Panc1 (cell line): ENCODE data around the gene APOE.

Experiments used
- SIN3A ChIP-seq: IDR thresholded peaks from 2 replicates; pipeline ENCODE4 v1.6.1; 2012; ENCODE audit warnings: low read depth, mild to moderate bottlenecking, low read length, moderate library complexity, borderline replicate concordance; ENCODE audit not compliant: insufficient read depth
- TF ChIP-seq, protein P1 (sequence below): fragments of 450-650 bp; IDR thresholded peaks from 2 replicates; pipeline ENCODE4 v1.5.1; 2017; ENCODE audit warnings: mild to moderate bottlenecking

DNA sequence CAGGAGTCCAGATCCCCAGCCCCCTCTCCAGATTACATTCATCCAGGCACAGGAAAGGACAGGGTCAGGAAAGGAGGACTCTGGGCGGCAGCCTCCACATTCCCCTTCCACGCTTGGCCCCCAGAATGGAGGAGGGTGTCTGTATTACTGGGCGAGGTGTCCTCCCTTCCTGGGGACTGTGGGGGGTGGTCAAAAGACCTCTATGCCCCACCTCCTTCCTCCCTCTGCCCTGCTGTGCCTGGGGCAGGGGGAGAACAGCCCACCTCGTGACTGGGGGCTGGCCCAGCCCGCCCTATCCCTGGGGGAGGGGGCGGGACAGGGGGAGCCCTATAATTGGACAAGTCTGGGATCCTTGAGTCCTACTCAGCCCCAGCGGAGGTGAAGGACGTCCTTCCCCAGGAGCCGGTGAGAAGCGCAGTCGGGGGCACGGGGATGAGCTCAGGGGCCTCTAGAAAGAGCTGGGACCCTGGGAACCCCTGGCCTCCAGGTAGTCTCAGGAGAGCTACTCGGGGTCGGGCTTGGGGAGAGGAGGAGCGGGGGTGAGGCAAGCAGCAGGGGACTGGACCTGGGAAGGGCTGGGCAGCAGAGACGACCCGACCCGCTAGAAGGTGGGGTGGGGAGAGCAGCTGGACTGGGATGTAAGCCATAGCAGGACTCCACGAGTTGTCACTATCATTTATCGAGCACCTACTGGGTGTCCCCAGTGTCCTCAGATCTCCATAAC is at the start of gene APOE:
- TF ChIP-seq, protein P1, sequence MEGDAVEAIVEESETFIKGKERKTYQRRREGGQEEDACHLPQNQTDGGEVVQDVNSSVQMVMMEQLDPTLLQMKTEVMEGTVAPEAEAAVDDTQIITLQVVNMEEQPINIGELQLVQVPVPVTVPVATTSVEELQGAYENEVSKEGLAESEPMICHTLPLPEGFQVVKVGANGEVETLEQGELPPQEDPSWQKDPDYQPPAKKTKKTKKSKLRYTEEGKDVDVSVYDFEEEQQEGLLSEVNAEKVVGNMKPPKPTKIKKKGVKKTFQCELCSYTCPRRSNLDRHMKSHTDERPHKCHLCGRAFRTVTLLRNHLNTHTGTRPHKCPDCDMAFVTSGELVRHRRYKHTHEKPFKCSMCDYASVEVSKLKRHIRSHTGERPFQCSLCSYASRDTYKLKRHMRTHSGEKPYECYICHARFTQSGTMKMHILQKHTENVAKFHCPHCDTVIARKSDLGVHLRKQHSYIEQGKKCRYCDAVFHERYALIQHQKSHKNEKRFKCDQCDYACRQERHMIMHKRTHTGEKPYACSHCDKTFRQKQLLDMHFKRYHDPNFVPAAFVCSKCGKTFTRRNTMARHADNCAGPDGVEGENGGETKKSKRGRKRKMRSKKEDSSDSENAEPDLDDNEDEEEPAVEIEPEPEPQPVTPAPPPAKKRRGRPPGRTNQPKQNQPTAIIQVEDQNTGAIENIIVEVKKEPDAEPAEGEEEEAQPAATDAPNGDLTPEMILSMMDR = no peak
- TF ChIP-seq SIN3A = no peak
